Glutamatergic neuron (in vitro differentiated cells): ENCODE results near the gene CATSPER1. TPM values are rescaled to one million over a fixed set of nuclear protein-coding genes. Genes with fewer than 3 reads are reported as not detected.

Experiments
- DNase-seq: peaks from one replicate; pipeline ENCODE4 v3.0.0; 2022
- H3K27ac Mint-ChIP-seq: one replicate; pipeline ENCODE4 v1.8.0; 2020; ENCODE audit warnings: mild to moderate bottlenecking, mixed read lengths, inconsistent platforms; ENCODE audit not compliant: unreplicated experiment
- H3K27me3 Mint-ChIP-seq: one replicate; pipeline ENCODE4 v1.8.0; 2020; ENCODE audit warnings: mild to moderate bottlenecking, moderate library complexity, mixed read lengths, inconsistent platforms; ENCODE audit not compliant: unreplicated experiment
- H3K36me3 Mint-ChIP-seq: one replicate; pipeline ENCODE4 v1.8.0; 2020; ENCODE audit warnings: mild to moderate bottlenecking, mixed read lengths, inconsistent platforms; ENCODE audit not compliant: unreplicated experiment
- H3K4me1 Mint-ChIP-seq: one replicate; pipeline ENCODE4 v1.8.0; 2020; ENCODE audit warnings: mild to moderate bottlenecking, low read depth, mixed read lengths, inconsistent platforms; ENCODE audit not compliant: unreplicated experiment
- H3K4me3 Mint-ChIP-seq: one replicate; pipeline ENCODE4 v1.8.0; 2020; ENCODE audit warnings: mild to moderate bottlenecking, mixed read lengths, inconsistent platforms; ENCODE audit not compliant: unreplicated experiment
- H3K9me3 Mint-ChIP-seq: one replicate; pipeline ENCODE4 v1.8.0; 2020; ENCODE audit warnings: mild to moderate bottlenecking, moderate library complexity, mixed read lengths, inconsistent platforms; ENCODE audit not compliant: unreplicated experiment
- total RNA-seq: library from RNA; stranded (reverse); fragmentation: NEBNext Ultra II Directional; extraction: Animal tissue kit (Norgen Biotek cat#: 25700); gene quantifications from one replicate; pipeline ENCODE4 v1.2.1, GENCODE V29; 2021; ENCODE audit not compliant: unreplicated experiment
- TF ChIP-seq, protein P1 (sequence below): fragments of 200-600 bp; sonication (generic); IDR thresholded peaks from one replicate; pipeline ENCODE4 v1.5.0; 2021; ENCODE audit not compliant: partially characterized antibody, unreplicated experiment

CATSPER1 gene
- total RNA-seq, 1 donor from 2014 or later, result not detected

DNA sequence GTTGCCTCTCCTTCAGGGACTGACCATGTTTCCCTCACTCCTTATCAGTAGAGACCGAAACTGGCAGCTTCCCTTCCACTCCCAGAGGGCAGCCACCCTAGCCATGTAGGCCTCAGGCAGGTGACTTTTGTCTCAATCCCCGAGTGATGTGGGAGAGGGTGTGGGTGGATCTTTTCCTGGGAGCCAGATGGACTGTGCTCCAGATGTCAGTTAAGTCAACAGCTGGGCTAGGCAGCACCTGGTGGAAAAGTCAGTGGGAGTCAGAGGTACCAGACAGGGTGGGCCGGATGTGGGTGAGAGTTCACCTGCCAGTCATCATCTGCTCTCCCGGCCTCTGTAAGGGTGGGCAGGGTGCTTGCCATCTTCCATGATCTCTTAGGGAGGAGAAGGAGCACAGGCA, 22.1 kb downstream of the CATSPER1 start:
- TF ChIP-seq, protein P1, sequence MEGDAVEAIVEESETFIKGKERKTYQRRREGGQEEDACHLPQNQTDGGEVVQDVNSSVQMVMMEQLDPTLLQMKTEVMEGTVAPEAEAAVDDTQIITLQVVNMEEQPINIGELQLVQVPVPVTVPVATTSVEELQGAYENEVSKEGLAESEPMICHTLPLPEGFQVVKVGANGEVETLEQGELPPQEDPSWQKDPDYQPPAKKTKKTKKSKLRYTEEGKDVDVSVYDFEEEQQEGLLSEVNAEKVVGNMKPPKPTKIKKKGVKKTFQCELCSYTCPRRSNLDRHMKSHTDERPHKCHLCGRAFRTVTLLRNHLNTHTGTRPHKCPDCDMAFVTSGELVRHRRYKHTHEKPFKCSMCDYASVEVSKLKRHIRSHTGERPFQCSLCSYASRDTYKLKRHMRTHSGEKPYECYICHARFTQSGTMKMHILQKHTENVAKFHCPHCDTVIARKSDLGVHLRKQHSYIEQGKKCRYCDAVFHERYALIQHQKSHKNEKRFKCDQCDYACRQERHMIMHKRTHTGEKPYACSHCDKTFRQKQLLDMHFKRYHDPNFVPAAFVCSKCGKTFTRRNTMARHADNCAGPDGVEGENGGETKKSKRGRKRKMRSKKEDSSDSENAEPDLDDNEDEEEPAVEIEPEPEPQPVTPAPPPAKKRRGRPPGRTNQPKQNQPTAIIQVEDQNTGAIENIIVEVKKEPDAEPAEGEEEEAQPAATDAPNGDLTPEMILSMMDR, result no peak
- no peak for DNase-seq
- peaks cover 10% of the 10 kb centered on the region for H3K27me3 Mint-ChIP-seq
- H3K36me3 Mint-ChIP-seq, result no peaks in the 10 kb centered on the region
- H3K4me3 Mint-ChIP-seq, result no peak overlapping the region
- H3K9me3 Mint-ChIP-seq, result peaks cover 2% of the 10 kb centered on the region
- H3K27ac Mint-ChIP-seq, result peak overlapping the region; percentile 17
- peaks cover 11% of the 10 kb centered on the region for H3K4me1 Mint-ChIP-seq

DNA sequence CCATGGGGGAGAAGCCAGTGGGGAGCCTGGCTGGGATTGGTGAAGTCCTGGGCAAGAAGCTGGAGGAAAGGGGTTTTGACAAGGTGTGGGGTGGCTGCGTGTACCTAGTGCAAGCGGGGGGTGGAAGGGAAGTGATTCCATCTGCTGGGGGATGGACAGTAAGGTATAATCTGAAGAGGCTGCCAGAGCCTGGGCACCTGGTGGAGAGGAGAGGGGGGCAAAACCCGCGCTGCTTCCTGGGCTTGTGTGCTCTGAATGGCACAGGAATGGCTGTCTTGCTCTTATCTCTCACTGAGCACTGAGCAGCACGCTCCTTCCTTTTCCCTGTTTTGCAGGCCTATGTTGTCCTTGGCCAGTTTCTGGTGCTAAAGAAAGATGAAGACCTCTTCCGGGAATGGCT, 23.0 kb downstream of the CATSPER1 start:
- TF ChIP-seq, protein P1, result no peak
- peaks cover 11% of the 10 kb centered on the region for H3K4me1 Mint-ChIP-seq
- H3K4me3 Mint-ChIP-seq, result peak overlapping the region; percentile 92
- H3K27ac Mint-ChIP-seq, result no peak overlapping the region
- DNase-seq, result no peak
- H3K27me3 Mint-ChIP-seq, result peaks cover 8% of the 10 kb centered on the region
- peaks cover 2% of the 10 kb centered on the region for H3K9me3 Mint-ChIP-seq
- H3K36me3 Mint-ChIP-seq, result no peaks in the 10 kb centered on the region

DNA sequence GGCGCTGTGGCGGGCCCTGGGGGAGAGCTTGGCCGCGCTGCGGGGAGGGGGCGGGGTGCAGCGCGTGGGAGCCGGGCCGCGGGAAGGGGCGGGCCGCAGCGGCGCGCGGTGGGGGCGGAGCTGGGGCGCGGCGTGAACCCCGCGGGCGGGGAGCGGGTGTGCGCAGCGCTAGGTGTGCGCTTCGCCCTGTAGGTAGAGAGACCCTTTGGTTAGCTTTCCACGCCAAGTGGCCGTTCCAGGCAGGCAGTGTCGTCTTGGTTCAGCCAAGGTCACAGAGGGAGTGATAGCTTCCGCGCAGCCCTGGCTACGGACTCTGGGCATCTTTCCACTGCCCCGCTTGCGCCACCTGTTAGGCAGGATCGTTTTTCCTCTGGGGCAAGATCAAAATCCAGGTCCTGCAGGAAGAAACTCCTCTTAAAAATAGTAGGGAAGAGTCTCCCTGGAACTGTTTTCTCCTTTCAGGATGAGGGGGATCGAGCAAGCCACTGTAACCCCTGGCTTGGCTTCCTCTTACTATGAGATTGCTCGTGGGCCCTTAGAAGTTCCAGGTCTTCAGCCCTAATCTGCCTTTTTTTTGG, 23.5 kb downstream of the CATSPER1 start:
- no peaks in the 10 kb centered on the region for H3K36me3 Mint-ChIP-seq
- peaks cover 11% of the 10 kb centered on the region for H3K4me1 Mint-ChIP-seq
- TF ChIP-seq, protein P1, result no peak
- H3K9me3 Mint-ChIP-seq, result peaks cover 2% of the 10 kb centered on the region
- H3K27ac Mint-ChIP-seq, result no peak overlapping the region
- H3K4me3 Mint-ChIP-seq, result peak overlapping the region; percentile 99
- peaks cover 8% of the 10 kb centered on the region for H3K27me3 Mint-ChIP-seq
- DNase-seq, result no peak

DNA sequence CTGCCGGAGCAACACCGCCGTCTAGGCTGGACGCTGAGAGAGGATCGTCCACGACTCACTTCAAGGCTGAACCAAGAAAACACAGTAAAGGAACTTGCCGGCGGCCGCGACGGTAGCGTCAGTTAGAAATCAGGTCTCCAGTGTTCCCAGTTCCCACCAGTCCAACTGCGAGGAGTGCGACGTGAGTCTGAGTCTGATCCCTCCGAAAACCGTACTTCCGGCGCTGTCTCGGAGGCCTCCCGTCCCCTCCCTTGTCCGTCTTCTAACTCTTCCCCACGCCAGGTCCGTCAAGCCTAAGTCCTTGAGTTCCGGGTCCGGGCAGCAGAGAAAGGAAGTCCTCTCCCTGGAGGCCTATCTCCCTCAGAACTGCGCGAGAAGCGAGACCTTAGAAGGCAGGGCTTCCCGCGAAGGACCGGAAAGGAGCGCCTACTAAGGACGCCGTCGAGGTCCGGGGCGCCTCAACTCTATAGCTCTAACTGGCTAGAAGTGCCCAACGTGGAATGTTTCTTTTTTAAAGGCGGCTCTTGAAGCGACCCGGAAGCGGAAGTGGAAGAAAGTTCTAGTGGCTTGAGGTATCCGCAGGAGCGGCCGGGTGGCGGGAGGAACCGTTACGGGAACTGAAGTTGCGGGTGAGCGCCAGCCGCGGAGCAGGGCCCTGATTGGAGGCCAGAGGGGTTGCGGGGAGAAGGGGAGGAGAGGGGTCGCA, 24.2 kb downstream of the CATSPER1 start, which contains the start of the genes BANF1 and EIF1AD:
TSS of gene BANF1 (plus strand) at position 562 of the 706 bp plus-strand sequence. CDS start 748 bp downstream, outside the sequence.
TSS of gene EIF1AD (minus strand) at position 216 of the 706 bp plus-strand sequence. CDS start 1,768 bp downstream, outside the sequence.
- TF ChIP-seq, protein P1, result no peak
- Mint-ChIP-seq H3K27ac (peak within 1 kb of the TSS; percentile 98), H3K27me3 (peaks cover 8% of the 10 kb centered on the region), H3K9me3 (peaks cover 2% of the 10 kb centered on the region), H3K4me3 (peak within 1 kb of the TSS; percentile 99), H3K4me1 (peaks cover 11% of the 10 kb centered on the region), H3K36me3 (no peaks in the 10 kb centered on the region)
- DNase-seq, result peak; percentile 89

DNA sequence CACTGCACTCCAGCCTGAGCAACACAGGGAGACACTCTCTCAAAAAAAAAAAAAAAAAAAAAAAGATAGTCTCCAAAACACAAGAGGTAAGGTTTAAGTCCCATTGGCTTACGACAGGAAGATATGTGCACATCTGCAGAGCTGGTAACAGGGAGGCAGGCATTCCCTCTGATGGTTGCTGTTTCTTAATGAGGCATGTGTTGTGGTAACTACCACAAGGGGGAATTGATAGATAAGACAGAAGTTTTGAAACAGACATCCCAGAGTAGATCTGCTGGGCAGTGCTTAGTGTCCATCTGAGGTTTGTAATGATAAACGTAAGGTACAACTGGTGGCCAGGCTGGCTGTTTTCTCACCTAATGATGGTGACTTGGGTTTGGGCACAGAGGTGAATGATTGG, 29.0 kb downstream of the CATSPER1 start:
- Mint-ChIP-seq H3K4me3 (no peak overlapping the region), H3K4me1 (peaks cover 4% of the 10 kb centered on the region), H3K9me3 (no peaks in the 10 kb centered on the region), H3K27ac (no peak overlapping the region), H3K27me3 (peaks cover 8% of the 10 kb centered on the region), H3K36me3 (no peaks in the 10 kb centered on the region)
- TF ChIP-seq, protein P1, result no peak
- DNase-seq, result no peak
